IPS DF 6.9 (cell line): Measurements from ENCODE around the gene BTNL8.

Source experiments
- DNase-seq: peaks from one replicate; pipeline ENCODE4 v3.0.0-alpha.2; 2013; ENCODE audit warnings: low read depth, low spot score
- H3K27ac ChIP-seq: one replicate; pipeline ENCODE4 v1.5.1; 2013; ENCODE audit warnings: low read length, control low read depth
- H3K27me3 ChIP-seq: 2 replicates; pipeline ENCODE4 v1.6.1; 2013; ENCODE audit warnings: mild to moderate bottlenecking, low read length; ENCODE audit not compliant: control insufficient read depth, insufficient read depth
- H3K36me3 ChIP-seq: 2 replicates; pipeline ENCODE4 v1.6.1; 2013; ENCODE audit warnings: low read length; ENCODE audit not compliant: control insufficient read depth, insufficient read depth
- H3K4me1 ChIP-seq: 2 replicates; pipeline ENCODE4 v1.6.1; 2013; ENCODE audit warnings: low read length; ENCODE audit not compliant: control insufficient read depth, insufficient read depth
- H3K4me3 ChIP-seq: 2 replicates; pipeline ENCODE4 v1.5.1; 2013; ENCODE audit warnings: mild to moderate bottlenecking, low read length
- H3K9me3 ChIP-seq: 2 replicates; pipeline ENCODE4 v1.6.1; 2013; ENCODE audit warnings: low read length, inconsistent platforms; ENCODE audit not compliant: control insufficient read depth, insufficient read depth
- WGBS: extraction: QIAGEN DNeasy Blood & Tissue Kit; methylation state at CpG from one replicate; pipeline ENCODE4 v1.1.7; 2013; ENCODE audit warnings: mixed read lengths, missing lambda C conversion rate; ENCODE audit not compliant: insufficient read length, insufficient coverage; 5-methylcytosine and 5-hydroxymethylcytosine counted together

The BTNL8 gene

DNA sequence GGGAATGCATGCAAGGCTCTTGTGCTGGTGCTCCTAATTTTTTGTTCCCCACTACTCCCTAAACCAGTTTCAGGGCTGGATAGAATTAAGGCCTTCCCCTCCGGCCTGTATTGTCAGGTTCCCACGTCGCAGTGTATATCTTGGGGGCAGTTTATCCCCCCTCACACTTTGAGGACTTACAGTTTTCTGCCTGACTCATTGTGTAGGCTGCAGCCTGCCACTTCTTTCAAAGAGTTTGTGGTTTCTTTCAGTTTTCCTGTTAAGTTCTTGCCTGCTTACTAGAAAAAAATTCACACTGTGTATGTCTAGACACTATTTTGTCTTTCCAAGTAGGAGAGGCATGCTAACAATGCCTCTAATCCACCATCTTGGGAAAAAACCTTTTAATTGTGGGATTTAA lies 61.2 kb downstream of the BTNL8 start:
- Histone ChIP-seq H3K9me3 (no peaks in the 10 kb centered on the region), H3K36me3 (no peaks in the 10 kb centered on the region), H3K4me1 (no peaks in the 10 kb centered on the region), H3K4me3 (no peak overlapping the region), H3K27me3 (no peaks in the 10 kb centered on the region), H3K27ac (no peak overlapping the region)
- no peak for DNase-seq
- WGBS = no CpG with 5 or more reads among the region's 3 CpGs

DNA sequence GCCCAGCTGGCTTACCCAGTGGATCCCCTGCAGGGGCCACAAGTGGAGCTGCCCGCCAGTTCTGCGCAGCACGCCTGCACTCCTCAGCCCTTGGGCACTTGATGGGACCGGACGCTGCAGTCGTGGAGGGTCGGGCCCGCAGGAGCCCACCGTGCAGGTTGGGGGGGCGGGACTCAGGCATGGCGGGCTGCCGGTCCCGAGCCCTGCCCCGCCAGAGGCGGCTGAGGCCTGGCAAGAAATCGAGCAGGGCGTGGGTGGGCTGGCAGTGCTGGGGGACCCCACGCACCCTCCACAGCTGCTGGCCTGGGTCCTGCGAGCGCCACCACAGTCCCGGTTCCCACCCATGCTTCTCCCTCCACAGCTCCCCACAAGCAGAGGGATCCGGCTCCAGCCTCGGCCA lies 70.4 kb downstream of the BTNL8 start:
- Histone ChIP-seq H3K27ac (no peak overlapping the region), H3K9me3 (no peaks in the 10 kb centered on the region), H3K4me3 (no peak overlapping the region)

DNA sequence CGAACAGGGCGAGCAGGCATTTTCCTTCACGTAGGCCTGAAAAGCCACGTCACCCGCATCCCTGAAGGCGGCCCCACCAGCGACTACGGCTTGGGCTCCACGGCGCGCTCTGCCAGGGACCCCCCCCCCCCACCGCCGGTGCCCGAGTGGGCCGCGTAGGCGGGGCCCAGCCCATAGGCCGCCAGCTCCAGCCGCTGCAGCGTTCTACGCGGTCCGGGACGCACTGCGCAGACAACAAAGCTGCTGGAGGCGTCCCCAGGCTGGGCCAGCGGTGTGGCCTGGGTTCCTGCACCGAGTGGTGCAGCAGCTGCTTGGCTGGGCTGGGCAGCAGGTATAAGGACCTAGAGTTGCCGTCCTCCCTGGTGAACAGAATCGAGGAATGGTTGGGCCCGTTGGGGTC lies 71.4 kb downstream of the BTNL8 start:
- Histone ChIP-seq H3K27me3 (no peaks in the 10 kb centered on the region), H3K4me3 (no peak overlapping the region), H3K27ac (no peak overlapping the region), H3K9me3 (no peaks in the 10 kb centered on the region), H3K36me3 (no peaks in the 10 kb centered on the region), H3K4me1 (no peaks in the 10 kb centered on the region)
- no peak for DNase-seq
- no CpG with 5 or more reads among the region's 31 CpGs for whole genome bisulfite sequencing

More for the DNA sequence above, 70.4 kb downstream of the BTNL8 start:
- Histone ChIP-seq H3K27me3 (no peaks in the 10 kb centered on the region), H3K36me3 (no peaks in the 10 kb centered on the region), H3K4me1 (no peaks in the 10 kb centered on the region)
- no CpG with 5 or more reads among the region's 23 CpGs for WGBS
- DNase-seq = no peak

DNA sequence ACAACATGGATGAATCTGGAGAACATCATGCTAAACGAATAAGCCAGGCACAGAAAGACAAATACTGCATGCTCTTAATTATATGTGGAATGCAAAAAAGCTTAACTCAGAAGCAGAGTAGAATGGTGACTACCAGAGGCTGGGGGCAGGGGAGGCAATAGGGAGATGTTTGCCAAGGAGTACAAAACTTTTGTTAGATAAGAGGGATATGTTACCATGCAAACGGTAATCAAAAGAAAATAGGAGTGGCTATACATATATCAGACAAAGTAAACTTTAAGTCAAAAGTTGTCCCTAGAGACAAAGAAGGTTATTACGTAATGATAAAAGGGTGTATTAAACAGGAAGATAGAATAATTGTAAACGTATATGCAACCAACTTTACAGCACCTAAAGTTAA lies 71.9 kb downstream of the BTNL8 start:
- no peaks in the 10 kb centered on the region for H3K36me3 ChIP-seq
- H3K9me3 ChIP-seq = no peaks in the 10 kb centered on the region
- DNase-seq = no peak
- H3K27me3 ChIP-seq = no peaks in the 10 kb centered on the region
- H3K4me3 ChIP-seq = no peak overlapping the region
- no peak overlapping the region for H3K27ac ChIP-seq
- whole genome bisulfite sequencing = no CpG with 5 or more reads among the region's 4 CpGs
- no peaks in the 10 kb centered on the region for H3K4me1 ChIP-seq

DNA sequence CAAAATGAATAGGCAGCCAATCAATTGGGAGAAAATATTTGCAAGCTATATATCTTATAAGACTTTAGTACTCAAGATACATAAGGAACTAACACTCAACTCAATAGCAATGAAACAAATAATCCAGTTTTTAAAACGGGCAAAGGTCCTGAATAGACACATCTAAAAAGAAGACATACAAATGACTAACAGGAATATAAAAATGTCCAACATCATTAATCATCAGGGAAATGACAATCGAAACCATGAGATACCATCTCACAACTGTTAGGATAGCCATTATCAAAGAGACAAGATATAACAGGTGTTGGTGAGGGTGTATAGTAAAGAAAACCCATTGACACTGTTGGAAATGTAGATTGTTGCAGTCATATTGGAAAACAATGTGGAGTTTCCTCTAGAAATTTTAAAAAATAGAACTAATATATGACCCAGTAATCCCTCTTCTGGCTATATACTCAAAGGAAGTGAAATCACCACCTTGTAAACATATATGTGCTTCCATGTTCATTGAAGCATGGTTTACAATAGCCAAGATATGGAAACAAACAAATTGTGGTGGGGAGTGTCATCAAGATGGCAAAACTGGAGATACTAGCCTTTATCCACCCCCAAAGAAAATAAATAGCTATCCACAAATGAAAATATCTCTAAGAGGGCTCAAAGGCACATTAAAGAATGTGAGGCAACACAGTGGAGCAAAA lies 75.8 kb downstream of the BTNL8 start:
- H3K36me3 ChIP-seq = no peaks in the 10 kb centered on the region
- H3K4me3 ChIP-seq = no peak overlapping the region
- no CpG with 5 or more reads among the region's 2 CpGs for WGBS
- DNase-seq = no peak
- H3K9me3 ChIP-seq = no peaks in the 10 kb centered on the region
- H3K27ac ChIP-seq = no peak overlapping the region
- H3K4me1 ChIP-seq = no peaks in the 10 kb centered on the region
- no peaks in the 10 kb centered on the region for H3K27me3 ChIP-seq

DNA sequence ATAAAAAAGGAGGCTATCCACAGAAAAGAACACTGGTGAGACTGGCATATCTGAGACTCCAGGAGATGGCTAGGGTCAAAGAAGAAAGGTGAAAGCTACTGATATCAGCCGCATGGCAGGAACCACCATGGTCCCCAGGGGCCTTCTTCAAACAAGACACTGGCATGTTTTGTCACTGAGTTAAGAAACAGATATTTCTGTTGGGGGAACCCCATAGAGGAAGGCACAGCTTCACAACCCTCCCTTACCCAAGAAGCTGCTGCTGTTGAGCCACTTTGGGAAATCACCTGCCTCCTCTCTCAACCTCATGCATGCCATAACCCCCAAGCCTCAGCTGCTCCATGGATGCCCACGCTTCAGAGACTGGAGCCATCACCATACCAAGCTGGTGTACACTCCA lies 76.4 kb downstream of the BTNL8 start:
- Histone ChIP-seq H3K9me3 (no peaks in the 10 kb centered on the region), H3K27ac (no peak overlapping the region), H3K4me1 (no peaks in the 10 kb centered on the region), H3K27me3 (no peaks in the 10 kb centered on the region), H3K36me3 (no peaks in the 10 kb centered on the region), H3K4me3 (no peak overlapping the region)
- WGBS = no CpG with 5 or more reads among the region's 2 CpGs
- no peak for DNase-seq

DNA sequence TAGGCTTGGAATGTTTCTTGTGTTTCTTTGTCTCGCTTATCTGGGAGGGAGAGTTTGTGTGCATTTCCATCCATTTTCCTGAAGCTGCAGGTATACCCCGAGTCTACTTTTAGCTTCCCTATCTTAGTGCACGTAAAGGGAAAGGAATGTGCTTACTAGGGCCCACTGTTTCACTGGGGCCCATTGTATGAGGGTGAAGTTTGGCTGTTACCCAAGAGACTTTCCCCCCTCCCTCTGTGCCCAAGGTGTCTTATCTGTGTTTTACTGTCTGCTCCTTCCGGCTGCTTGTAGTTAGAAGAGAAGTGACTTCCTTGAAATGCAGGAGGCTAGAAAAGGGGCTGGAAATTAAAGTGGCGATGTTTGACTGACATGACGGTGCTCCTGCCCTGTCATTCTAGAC lies 77.6 kb downstream of the BTNL8 start:
- WGBS = no CpG with 5 or more reads among the region's 6 CpGs
- Histone ChIP-seq H3K27me3 (no peaks in the 10 kb centered on the region), H3K36me3 (no peaks in the 10 kb centered on the region), H3K27ac (no peak overlapping the region), H3K9me3 (no peaks in the 10 kb centered on the region), H3K4me3 (no peak overlapping the region), H3K4me1 (no peaks in the 10 kb centered on the region)
- no peak for DNase-seq

DNA sequence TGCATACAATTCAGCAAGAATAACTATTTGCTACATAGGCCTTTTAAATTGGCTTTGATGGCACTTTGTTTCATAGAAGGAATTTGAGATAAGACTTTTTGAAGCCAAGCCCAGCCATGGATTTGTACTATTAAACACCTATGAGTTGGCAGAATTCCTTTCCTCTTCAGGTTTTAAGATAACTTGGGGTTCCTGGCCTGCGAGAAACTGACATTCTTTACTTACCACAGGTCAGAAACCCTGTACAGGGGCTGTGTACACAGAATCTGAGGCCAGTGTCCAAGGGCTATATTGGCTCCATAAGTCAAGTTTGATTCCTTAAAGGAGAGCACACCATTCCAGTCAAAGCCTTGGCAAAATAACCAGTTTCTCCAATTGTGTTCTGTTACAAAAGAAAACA lies 78.9 kb downstream of the BTNL8 start:
- no CpG with 5 or more reads among the region's 1 CpG for WGBS
- Histone ChIP-seq H3K4me3 (no peak overlapping the region), H3K27me3 (no peaks in the 10 kb centered on the region), H3K9me3 (no peaks in the 10 kb centered on the region), H3K4me1 (no peaks in the 10 kb centered on the region), H3K27ac (no peak overlapping the region), H3K36me3 (no peaks in the 10 kb centered on the region)
- no peak for DNase-seq

DNA sequence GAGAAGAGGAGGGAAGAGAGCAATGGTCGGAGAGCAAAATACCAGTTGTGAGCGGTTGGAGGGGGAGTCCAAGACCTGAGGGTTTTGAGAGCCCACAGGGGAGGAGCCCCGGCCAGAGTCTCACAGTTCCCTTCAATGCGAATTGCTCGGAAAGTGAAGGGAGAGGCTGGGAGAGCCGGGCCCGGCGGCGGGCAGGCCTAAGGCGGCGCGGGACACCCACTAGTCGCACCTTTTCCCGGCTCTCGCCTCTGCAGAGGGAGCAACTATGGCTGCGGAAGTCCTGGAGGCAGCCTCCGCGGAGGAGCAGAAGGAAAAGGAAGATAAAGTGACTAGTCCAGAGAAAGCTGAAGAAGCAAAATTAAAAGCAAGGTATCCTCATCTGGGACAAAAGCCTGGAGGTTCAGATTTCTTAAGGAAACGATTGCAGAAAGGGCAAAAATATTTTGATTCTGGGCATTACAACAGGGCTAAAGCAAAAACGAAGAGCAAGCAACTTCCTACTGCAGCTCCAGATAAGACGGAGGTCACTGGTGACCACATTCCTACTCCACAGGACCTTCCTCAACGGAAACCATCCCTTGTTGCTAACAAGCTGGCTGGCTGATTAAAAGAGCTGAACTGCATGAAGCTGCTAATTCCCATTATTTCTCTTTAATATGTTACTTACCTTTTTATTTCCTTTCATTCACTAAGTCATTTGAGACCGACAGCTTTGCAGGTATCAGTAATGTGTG lies 83.2 kb downstream of the BTNL8 start:
- DNase-seq = no peak
- no peaks in the 10 kb centered on the region for H3K36me3 ChIP-seq
- H3K9me3 ChIP-seq = no peaks in the 10 kb centered on the region
- no peaks in the 10 kb centered on the region for H3K27me3 ChIP-seq
- no CpG with 5 or more reads among the region's 23 CpGs for WGBS
- H3K4me1 ChIP-seq = no peaks in the 10 kb centered on the region
- H3K4me3 ChIP-seq = no peak overlapping the region
- no peak overlapping the region for H3K27ac ChIP-seq

DNA sequence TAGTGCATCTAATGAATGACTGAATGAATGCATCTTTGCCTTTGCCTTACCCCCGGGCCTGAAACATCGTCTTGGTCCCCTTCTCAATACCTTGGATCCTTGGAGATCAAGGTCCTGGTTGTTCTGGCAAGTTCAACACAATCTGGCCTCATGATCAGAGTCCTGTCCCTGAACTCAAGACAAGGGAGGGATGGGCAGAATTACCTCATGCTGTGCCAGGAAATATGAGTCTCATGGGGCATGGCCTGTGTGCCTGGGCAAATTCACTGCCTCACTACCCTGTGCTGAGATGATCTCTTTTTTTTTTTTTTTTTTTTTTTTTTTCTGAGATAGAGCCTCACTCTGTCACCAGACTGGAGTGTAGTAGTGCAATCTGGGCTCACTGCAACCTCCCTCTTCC lies 89.1 kb downstream of the BTNL8 start:
- Histone ChIP-seq H3K27me3 (no peaks in the 10 kb centered on the region), H3K27ac (no peak overlapping the region), H3K4me1 (no peaks in the 10 kb centered on the region), H3K36me3 (no peaks in the 10 kb centered on the region), H3K9me3 (no peaks in the 10 kb centered on the region), H3K4me3 (no peak overlapping the region)
- WGBS = no CpG with 5 or more reads among the region's 2 CpGs
- no peak for DNase-seq

DNA sequence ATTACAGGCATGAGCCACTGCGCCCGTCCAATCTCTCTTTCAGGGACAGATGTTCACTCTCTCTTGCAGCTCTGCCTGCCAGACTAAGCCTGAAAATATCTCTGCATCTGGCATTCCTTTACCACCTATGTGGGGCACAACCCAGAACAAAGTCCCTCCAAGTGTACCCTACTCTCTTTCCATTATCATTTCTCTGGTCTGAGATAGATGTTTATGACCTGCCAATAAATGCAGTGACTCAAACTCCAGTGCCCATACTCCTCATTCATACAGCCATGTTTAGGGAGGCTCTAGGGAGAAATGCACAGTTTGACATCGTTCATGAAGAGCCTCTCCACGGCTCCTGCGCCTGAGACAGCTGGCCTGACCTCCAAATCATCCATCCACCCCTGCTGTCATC lies 89.6 kb downstream of the BTNL8 start, which contains the start of gene BTNL3:
Gene BTNL3, plus strand, starts transcription at position 255 of the 400 bp plus-strand sequence. CDS start 183 bp downstream, outside the sequence.
- H3K27me3 ChIP-seq = no peaks in the 10 kb centered on the region
- no peak within 1 kb of the TSS for H3K27ac ChIP-seq
- DNase-seq = no peak
- no peaks in the 10 kb centered on the region for H3K4me1 ChIP-seq
- WGBS = no CpG with 5 or more reads among the region's 5 CpGs
- H3K36me3 ChIP-seq = no peaks in the 10 kb centered on the region
- H3K9me3 ChIP-seq = no peaks in the 10 kb centered on the region
- H3K4me3 ChIP-seq = no peak within 1 kb of the TSS
